Liver (tissue), 9 donors: Measurements from ENCODE around the gene RAD51B. TPM values are rescaled to one million over a fixed set of nuclear protein-coding genes. Genes with fewer than 3 reads are reported as not detected.

Experiments used
- DNase-seq: peaks from one replicate; pipeline ENCODE4 v3.0.0-alpha.2; 2017; ENCODE audit warnings: low spot score
- H3K27ac ChIP-seq, 2 donors: one replicate each; pipeline ENCODE4 v1.7.0; 2013; ENCODE audit warnings: inconsistent platforms in 2 of 2, low read length in 2 of 2, control low read depth in 1 of 2, low read depth in 1 of 2, mild to moderate bottlenecking in 1 of 2
- H3K27me3 ChIP-seq, 4 donors: one replicate each; pipeline versions ENCODE4 v1.6.1 to v1.7.0; 2013; ENCODE audit warnings: low read length in 3 of 4, inconsistent platforms in 1 of 4, mild to moderate bottlenecking in 1 of 4, moderate library complexity in 1 of 4; ENCODE audit not compliant: control insufficient read depth in 4 of 4, insufficient read depth in 4 of 4
- H3K36me3 ChIP-seq, 4 donors: one replicate each; pipeline versions ENCODE4 v1.6.1 to v1.7.0; 2013; ENCODE audit warnings: low read length in 3 of 4, mild to moderate bottlenecking in 3 of 4, low read depth in 1 of 4, moderate library complexity in 1 of 4; ENCODE audit not compliant: control insufficient read depth in 4 of 4, insufficient read depth in 3 of 4
- H3K4me1 ChIP-seq, 4 donors: one replicate each; pipeline versions ENCODE4 v1.6.1 to v1.7.0; 2013; ENCODE audit warnings: low read length in 3 of 4, mild to moderate bottlenecking in 3 of 4, moderate library complexity in 1 of 4; ENCODE audit not compliant: control insufficient read depth in 4 of 4, insufficient read depth in 4 of 4
- H3K4me3 ChIP-seq, 3 donors: one replicate each; pipeline versions ENCODE4 v1.6.1 to v1.7.0; 2013; ENCODE audit warnings: low read length in 3 of 3, control low read depth in 1 of 3, low read depth in 1 of 3, mild to moderate bottlenecking in 1 of 3
- H3K9ac ChIP-seq, 2 donors: one replicate each; pipeline ENCODE4 v1.7.0; 2013; ENCODE audit warnings: low read length in 2 of 2, mild to moderate bottlenecking in 2 of 2, moderate library complexity in 2 of 2, control low read depth in 1 of 2, low read depth in 1 of 2
- H3K9me3 ChIP-seq, 4 donors: one replicate each; pipeline versions ENCODE4 v1.6.1 to v1.7.0; 2013; ENCODE audit warnings: low read length in 3 of 4; ENCODE audit not compliant: control insufficient read depth in 4 of 4
- ATF3 ChIP-seq: IDR thresholded peaks from 2 replicates; pipeline ENCODE4 v1.6.1; 2016; ENCODE audit warnings: antibody characterized with exemption
- CTCF ChIP-seq: fragments of 150-350 bp; IDR thresholded peaks from 2 replicates; pipeline ENCODE4 v1.5.1; 2017; ENCODE audit warnings: improper control_type of control experiment, low read depth, low read length; ENCODE audit not compliant: missing input control
- EGR1 ChIP-seq, 2 donors: IDR thresholded peaks; 2 replicates each; pipeline ENCODE4 v1.6.1; 2016 to 2018; ENCODE audit warnings: antibody characterized with exemption in 2 of 2, low read depth in 2 of 2
- FOXA1 ChIP-seq: IDR thresholded peaks from 2 replicates; pipeline ENCODE4 v1.6.1; 2016; ENCODE audit warnings: antibody characterized with exemption
- FOXA2 ChIP-seq: IDR thresholded peaks from 2 replicates; pipeline ENCODE4 v1.6.1; 2016; ENCODE audit warnings: antibody characterized with exemption
- GABPA ChIP-seq, 2 donors: IDR thresholded peaks in 1 of 2; conservative IDR thresholded peaks in 1 of 2; 2 replicates each; pipeline ENCODE4 v1.6.1; 2016; ENCODE audit warnings: antibody characterized with exemption in 2 of 2, mild to moderate bottlenecking in 1 of 2, moderate library complexity in 1 of 2
- HNF4A ChIP-seq, 2 donors: conservative IDR thresholded peaks; 2 replicates each; pipeline ENCODE4 v1.6.1; 2016; ENCODE audit warnings: antibody characterized with exemption in 2 of 2, mild to moderate bottlenecking in 2 of 2
- HNF4G ChIP-seq: IDR thresholded peaks from 2 replicates; pipeline ENCODE4 v1.6.1; 2016; ENCODE audit warnings: antibody characterized with exemption
- JUND ChIP-seq, 2 donors: IDR thresholded peaks; 2 replicates each; pipeline ENCODE4 v1.6.1; 2016; ENCODE audit warnings: antibody characterized with exemption in 2 of 2
- MAX ChIP-seq: IDR thresholded peaks from 2 replicates; pipeline ENCODE4 v1.6.1; 2016; ENCODE audit warnings: antibody characterized with exemption
- NR2F2 ChIP-seq: IDR thresholded peaks from 2 replicates; pipeline ENCODE4 v1.6.1; 2016; ENCODE audit warnings: antibody characterized with exemption
- RAD21 ChIP-seq, 2 donors: IDR thresholded peaks; 2 replicates each; pipeline ENCODE4 v1.6.1; 2016; ENCODE audit warnings: antibody characterized with exemption in 2 of 2, mild to moderate bottlenecking in 2 of 2
- REST ChIP-seq: IDR thresholded peaks from 2 replicates; pipeline ENCODE4 v1.6.1; 2016; ENCODE audit warnings: antibody characterized with exemption, mild to moderate bottlenecking
- RXRA ChIP-seq, 2 donors: IDR thresholded peaks; 2 replicates each; pipeline ENCODE4 v1.6.1; 2017 to 2018; ENCODE audit warnings: antibody characterized with exemption in 2 of 2, mild to moderate bottlenecking in 1 of 2
- SP1 ChIP-seq: IDR thresholded peaks from 2 replicates; pipeline ENCODE4 v1.6.1; 2018; ENCODE audit warnings: antibody characterized with exemption, mild to moderate bottlenecking
- TAF1 ChIP-seq: conservative IDR thresholded peaks from 2 replicates; pipeline ENCODE4 v1.6.1; 2016; ENCODE audit warnings: antibody characterized with exemption, mild to moderate bottlenecking
- YY1 ChIP-seq: IDR thresholded peaks from 2 replicates; pipeline ENCODE4 v1.6.1; 2016; ENCODE audit warnings: antibody characterized with exemption, mild to moderate bottlenecking
- ZBTB33 ChIP-seq: IDR thresholded peaks from 2 replicates; pipeline ENCODE4 v1.6.1; 2016; ENCODE audit warnings: antibody characterized with exemption
- WGBS: extraction: QIAGEN DNeasy Blood & Tissue Kit; methylation state at CpG from one replicate; pipeline ENCODE4 v1.1.7; 2013; 5-methylcytosine and 5-hydroxymethylcytosine counted together
- polyA plus RNA-seq, 2 donors: library from polyadenylated mRNA; stranded (reverse) in 1 of 2; unstranded in 1 of 2; fragments of 200-250 nt in 1 of 2; fragments of >200 nt in 1 of 2; fragmentation: Nextera tagmentation in 1 of 2; extraction: Ambion mirVana in 1 of 2; gene quantifications; one replicate each; pipeline versions ENCODE4 v1.2.1 to v1.2.3, GENCODE V29; 2013 to 2015
- total RNA-seq, 2 donors: library from RNA; depleted of rRNA; stranded (reverse); fragments of >200 nt; gene quantifications; one replicate each; pipeline ENCODE4 v1.2.3, GENCODE V29; 2014
- donor health status: healthy.
- donor health status: healthy.
- donor health status: healthy.
- donor health status: healthy.
- donor health status: healthy.

Gene RAD51B
- total and polyA plus RNA-seq, 4 donors = 0.81 to 12.9 (median 2.4) TPM

GRCh38 chr14:68639758-68640574, 820.4 kb downstream of the RAD51B start:
- 93% methylated on average over 10 of the region's 10 CpGs for WGBS
- no peak for DNase-seq
- H3K4me1 ChIP-seq = peaks cover 10 to 14% (median 10%) of the 10 kb centered on the region in 4 donors
- peaks cover 0 to 8% (median 1%) of the 10 kb centered on the region in 4 donors for H3K9me3 ChIP-seq
- H3K9ac ChIP-seq = no peak overlapping the region
- no peaks in the 10 kb centered on the region for H3K27me3 ChIP-seq
- H3K27ac ChIP-seq = no peak overlapping the region
- no peaks in the 10 kb centered on the region for H3K36me3 ChIP-seq
- TF ChIP-seq SP1 = no peak
- TF ChIP-seq RXRA (IDR thresholded peaks at IDR 0.05) = no peak
- no peak for TF ChIP-seq HNF4A (conservative IDR thresholded peaks at IDR 0.05)
- no peak for TF ChIP-seq TAF1
- no peak for TF ChIP-seq RAD21 (IDR thresholded peaks at IDR 0.05)
- TF ChIP-seq ZBTB33 = no peak
- no peak for TF ChIP-seq CTCF
- TF ChIP-seq YY1 = no peak
- no peak for TF ChIP-seq EGR1 (IDR thresholded peaks at IDR 0.05; ENCODE audit: low read depth in 2 of 2)
- TF ChIP-seq MAX = no peak
- TF ChIP-seq FOXA1 = no peak
- TF ChIP-seq JUND (IDR thresholded peaks at IDR 0.05) = no peak
- TF ChIP-seq GABPA (IDR thresholded peaks at IDR 0.05 in 1 of 2, conservative IDR thresholded peaks at IDR 0.05 in 1 of 2) = no peak
- TF ChIP-seq NR2F2 = no peak
- no peak for TF ChIP-seq ATF3
- no peak for TF ChIP-seq HNF4G
- TF ChIP-seq FOXA2 = no peak
- TF ChIP-seq REST = no peak
- no peak overlapping the region for H3K4me3 ChIP-seq
